Neuronal stem cell (in vitro differentiated cells): ENCODE data around the gene RAB6A. TPM values are rescaled to one million over a fixed set of nuclear protein-coding genes. Genes with fewer than 3 reads are reported as not detected.

ENCODE experiments used
- DNase-seq: peaks from one replicate; pipeline ENCODE4 v3.0.0-alpha.2; 2013; ENCODE audit warnings: low spot score
- H2AFZ ChIP-seq: one replicate; pipeline ENCODE4 v1.6.1; 2013; ENCODE audit warnings: mild to moderate bottlenecking, low read length, inconsistent platforms
- H2AK5ac ChIP-seq: 2 replicates; pipeline ENCODE4 v1.6.1; 2013; ENCODE audit warnings: low read depth, mild to moderate bottlenecking, inconsistent platforms, low read length, moderate library complexity, mixed read lengths
- H2BK120ac ChIP-seq: 2 replicates; pipeline ENCODE4 v1.6.1; 2013; ENCODE audit warnings: low read depth, mild to moderate bottlenecking, inconsistent platforms, low read length, moderate library complexity, mixed read lengths
- H2BK12ac ChIP-seq: one replicate; pipeline ENCODE4 v1.6.1; 2013; ENCODE audit warnings: low read length, inconsistent platforms
- H2BK15ac ChIP-seq: 2 replicates; pipeline ENCODE4 v1.6.1; 2013; ENCODE audit warnings: mild to moderate bottlenecking, low read length, inconsistent platforms, mixed read lengths
- H2BK5ac ChIP-seq: one replicate; pipeline ENCODE4 v1.6.1; 2013; ENCODE audit warnings: inconsistent platforms, mild to moderate bottlenecking, low read length, moderate library complexity
- H3K14ac ChIP-seq: one replicate; pipeline ENCODE4 v1.6.1; 2013; ENCODE audit warnings: low read length, inconsistent platforms
- H3K18ac ChIP-seq: 2 replicates; pipeline ENCODE4 v1.6.1; 2013; ENCODE audit warnings: low read length, inconsistent platforms
- H3K23ac ChIP-seq: 2 replicates; pipeline ENCODE4 v1.6.1; 2013; ENCODE audit warnings: low read depth, mild to moderate bottlenecking, mixed read lengths, low read length, inconsistent platforms; ENCODE audit not compliant: poor library complexity
- H3K27ac ChIP-seq: replicated peaks from 3 replicates; pipeline ENCODE4 v1.5.1; 2013; ENCODE audit warnings: low read length, inconsistent platforms
- H3K27me3 ChIP-seq, 3 experiments: 2 replicates each; pipeline ENCODE4 v1.6.1; 2013; ENCODE audit warnings: low read length in 3 of 3, mild to moderate bottlenecking in 2 of 3, inconsistent platforms in 1 of 3, low read depth in 1 of 3, mixed read lengths in 1 of 3, moderate library complexity in 1 of 3; ENCODE audit not compliant: control insufficient read depth in 3 of 3, insufficient read depth in 3 of 3
- H3K36me3 ChIP-seq, 2 donors: replicated peaks in 1 of 2; 2 replicates each; pipeline ENCODE4 v1.6.1; 2013; ENCODE audit warnings: low read length in 2 of 2; ENCODE audit not compliant: control insufficient read depth in 2 of 2, insufficient read depth in 2 of 2
- H3K4ac ChIP-seq: 2 replicates; pipeline ENCODE4 v1.6.1; 2013; ENCODE audit warnings: inconsistent platforms, mild to moderate bottlenecking, low read length, moderate library complexity
- H3K4me1 ChIP-seq, 2 donors: 1 replicate in 1 of 2; 2 replicates in 1 of 2; pipeline ENCODE4 v1.6.1; 2013; ENCODE audit warnings: low read length in 2 of 2, low read depth in 1 of 2; ENCODE audit not compliant: control insufficient read depth in 2 of 2, insufficient read depth in 1 of 2
- H3K4me2 ChIP-seq: one replicate; pipeline ENCODE4 v1.6.1; 2013; ENCODE audit warnings: mild to moderate bottlenecking, low read length, inconsistent platforms; ENCODE audit not compliant: insufficient read depth, poor library complexity, severe bottlenecking
- H3K4me3 ChIP-seq, 2 donors: 2 replicates each; pipeline ENCODE4 v1.5.1; 2013; ENCODE audit warnings: low read length in 2 of 2, mild to moderate bottlenecking in 2 of 2, inconsistent platforms in 1 of 2, moderate library complexity in 1 of 2
- H3K79me1 ChIP-seq: one replicate; pipeline ENCODE4 v1.6.1; 2013; ENCODE audit warnings: low read depth, mild to moderate bottlenecking, inconsistent platforms, low read length, moderate library complexity
- H3K9ac ChIP-seq: one replicate; pipeline ENCODE4 v1.6.1; 2013; ENCODE audit warnings: mild to moderate bottlenecking, low read depth, low read length, inconsistent platforms; ENCODE audit not compliant: poor library complexity
- H3K9me3 ChIP-seq, 2 donors: replicated peaks in 1 of 2; 2 replicates each; pipeline versions ENCODE3 to v1.6.1; 2013; ENCODE audit warnings: low read length in 2 of 2, mild to moderate bottlenecking in 2 of 2, inconsistent platforms in 1 of 2, low read depth in 1 of 2, mixed read lengths in 1 of 2, moderate library complexity in 1 of 2; ENCODE audit not compliant: control insufficient read depth in 2 of 2, insufficient read depth in 1 of 2
- H4K8ac ChIP-seq: one replicate; pipeline ENCODE4 v1.6.1; 2013; ENCODE audit warnings: low read depth, mild to moderate bottlenecking, inconsistent platforms, low read length, moderate library complexity
- H4K91ac ChIP-seq: one replicate; pipeline ENCODE4 v1.6.1; 2013; ENCODE audit warnings: low read length, low read depth, mild to moderate bottlenecking, inconsistent platforms; ENCODE audit not compliant: poor library complexity
- WGBS, 2 donors: extraction: QIAGEN DNeasy Blood & Tissue Kit; methylation state at CpG; one replicate each; pipeline ENCODE4 v1.1.7; 2013; ENCODE audit warnings: missing lambda C conversion rate in 2 of 2, mixed read lengths in 1 of 2; ENCODE audit not compliant: insufficient read length in 2 of 2, insufficient replicate concordance in 1 of 2; ENCODE audit errors: extremely low coverage in 2 of 2; 5-methylcytosine and 5-hydroxymethylcytosine counted together
- polyA plus RNA-seq, 2 experiments: library from polyadenylated mRNA; stranded (reverse); fragments of 200-250 nt; gene quantifications; one replicate each; pipeline ENCODE4 v1.2.3, GENCODE V29; 2013

The RAB6A gene
- 50.2 TPM for polyA plus RNA-seq (2013, experiment 1 of 2)
- polyA plus RNA-seq (2013, experiment 2 of 2) = 51.7 TPM

DNA sequence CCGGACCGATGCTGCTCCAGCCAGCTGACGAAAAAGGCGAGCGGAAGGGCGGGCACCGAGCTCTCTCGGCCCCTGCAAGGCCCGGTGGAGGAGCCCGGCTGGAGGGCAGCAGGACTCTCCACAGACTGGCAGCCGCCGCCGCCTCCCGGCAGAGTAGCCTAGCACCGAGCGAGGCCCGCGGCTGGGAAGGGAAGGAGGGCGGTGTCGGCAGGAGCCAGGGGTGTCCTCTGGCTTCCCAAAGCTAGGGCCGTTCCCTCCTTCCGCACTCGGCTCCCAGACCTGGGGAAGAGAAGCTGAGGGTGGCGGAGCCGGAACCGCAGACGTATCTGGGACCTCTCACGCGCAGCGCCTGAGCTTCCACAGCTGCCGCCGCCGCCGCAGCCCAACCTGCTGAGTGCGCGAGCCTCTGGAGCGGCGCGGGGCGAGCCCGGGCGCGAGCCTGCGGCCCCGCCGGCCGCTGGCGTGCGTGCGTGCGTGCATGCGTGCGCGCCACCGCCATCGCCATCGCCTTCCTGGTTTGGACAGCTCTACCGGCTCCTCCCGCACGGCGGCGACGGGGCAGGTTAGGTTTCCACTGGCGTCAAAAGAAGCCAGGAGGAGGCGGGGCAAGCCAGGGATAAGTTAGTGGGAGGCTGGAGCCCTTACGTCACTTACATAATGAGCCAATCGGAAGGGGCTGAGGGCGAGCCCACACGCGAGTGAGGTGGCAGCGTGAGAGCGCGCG is at the start of gene RAB6A:
RAB6A (minus strand) TSS at position 396 of the 724 bp plus-strand sequence. CDS start 439 bp downstream, outside the sequence.
- H3K14ac ChIP-seq = peak within 1 kb of the TSS; percentile 79
- no peak within 1 kb of the TSS for H2BK120ac ChIP-seq
- H2BK12ac ChIP-seq = no peak within 1 kb of the TSS
- DNase-seq = peak; percentile 100
- H2BK5ac ChIP-seq = peak within 1 kb of the TSS; percentile 97
- H3K79me1 ChIP-seq = no peaks in the 10 kb centered on the region
- no CpG with 5 or more reads among the region's 74 CpGs for WGBS, 2 donors
- peak within 1 kb of the TSS; percentile 91 for H3K27ac ChIP-seq
- no peaks in the 10 kb centered on the region for H3K36me3 ChIP-seq
- peak within 1 kb of the TSS; percentile 76 for H3K23ac ChIP-seq
- H2BK15ac ChIP-seq = peak within 1 kb of the TSS; percentile 88
- peak within 1 kb of the TSS; percentile 99 for H3K18ac ChIP-seq
- peak within 1 kb of the TSS; percentile 70 for H2AK5ac ChIP-seq
- peaks cover 4 to 7% of the 10 kb centered on the region in 2 donors for H3K4me1 ChIP-seq
- peak within 1 kb of the TSS; percentile 99 for H3K9ac ChIP-seq
- H3K9me3 ChIP-seq = no peaks in the 10 kb centered on the region
- no peak within 1 kb of the TSS for H4K91ac ChIP-seq
- H2AFZ ChIP-seq = peak within 1 kb of the TSS; percentile 85
- H3K4ac ChIP-seq = peak within 1 kb of the TSS; percentile 91
- peak within 1 kb of the TSS; percentile 69 for H3K4me2 ChIP-seq
- peak within 1 kb of the TSS; percentile 86 for H4K8ac ChIP-seq
- peak within 1 kb of the TSS; percentile 63 to 96 for H3K4me3 ChIP-seq
- no peaks in the 10 kb centered on the region for H3K27me3 ChIP-seq

DNA sequence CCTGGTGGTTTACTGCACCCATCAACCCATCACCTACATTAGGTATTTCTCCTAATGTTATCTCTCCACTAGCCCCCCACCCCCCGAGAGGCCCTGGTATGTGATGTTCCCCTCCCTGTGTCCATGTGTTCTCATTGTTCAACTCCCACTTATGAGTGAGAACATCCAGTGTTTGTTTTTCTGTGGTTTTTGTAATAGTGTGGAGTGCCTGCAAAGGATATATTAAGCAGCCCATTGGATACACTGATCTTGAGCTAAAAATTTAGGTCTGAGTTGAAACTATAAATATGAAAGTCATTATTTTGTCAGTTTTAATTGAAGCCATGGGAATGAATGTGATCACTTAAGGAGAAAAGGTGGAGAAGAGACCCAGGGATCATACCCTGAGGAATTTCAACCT is 49.8 kb upstream of the RAB6A start:
- H3K27me3 ChIP-seq = no peaks in the 10 kb centered on the region
- H3K4me3 ChIP-seq = no peak overlapping the region
- no peak overlapping the region for H4K8ac ChIP-seq
- H3K4me2 ChIP-seq = no peak overlapping the region
- no peak overlapping the region for H2BK15ac ChIP-seq
- no peak for DNase-seq
- H3K18ac ChIP-seq = no peak overlapping the region
- no peak overlapping the region for H4K91ac ChIP-seq
- no peak overlapping the region for H3K4ac ChIP-seq
- H3K14ac ChIP-seq = no peak overlapping the region
- no peak overlapping the region for H2BK120ac ChIP-seq
- H2AFZ ChIP-seq = no peak overlapping the region
- no peak overlapping the region for H2BK12ac ChIP-seq
- no peak overlapping the region for H3K23ac ChIP-seq
- WGBS, 2 donors = no CpG with 5 or more reads among the region's 1 CpG
- H3K27ac ChIP-seq = no peak overlapping the region
- no peak overlapping the region for H2AK5ac ChIP-seq
- peaks cover 0 to 3% of the 10 kb centered on the region in 2 donors for H3K9me3 ChIP-seq
- peaks cover 1% of the 10 kb centered on the region for H3K79me1 ChIP-seq
- H2BK5ac ChIP-seq = no peak overlapping the region
- H3K9ac ChIP-seq = no peak overlapping the region
- no peaks in the 10 kb centered on the region for H3K4me1 ChIP-seq
- H3K36me3 ChIP-seq = peaks cover 0 to 27% of the 10 kb centered on the region in 2 donors

DNA sequence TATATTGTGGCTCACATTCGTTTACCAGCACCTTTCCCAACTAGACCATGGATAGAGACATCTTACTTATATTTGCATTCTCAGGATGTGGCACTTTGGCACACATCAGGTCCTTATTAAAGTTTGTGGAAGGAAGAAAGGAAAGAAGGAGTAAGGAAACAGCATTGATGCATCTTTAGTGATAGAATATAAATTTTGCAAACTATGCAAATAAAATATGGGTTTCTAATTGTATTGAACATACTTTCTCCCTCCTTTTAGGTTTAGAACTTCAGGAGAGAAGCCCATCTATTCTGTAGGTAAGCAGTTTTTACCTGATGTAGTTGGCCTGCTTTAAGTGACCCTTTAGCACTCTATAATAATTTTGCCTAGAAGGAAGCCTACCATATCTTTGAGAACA is 47.2 kb upstream of the RAB6A start:
- Histone ChIP-seq H2AK5ac (no peak overlapping the region), H2BK5ac (no peak overlapping the region), H3K27ac (no peak overlapping the region), H2BK15ac (no peak overlapping the region), H3K14ac (no peak overlapping the region), H3K18ac (no peak overlapping the region), H2BK12ac (no peak overlapping the region), H3K9me3 (peaks cover 0 to 3% of the 10 kb centered on the region in 2 donors), H3K4ac (no peak overlapping the region), H2AFZ (no peak overlapping the region), H2BK120ac (no peak overlapping the region), H3K23ac (no peak overlapping the region), H3K27me3 (no peaks in the 10 kb centered on the region), H3K36me3 (peaks cover 0 to 28% of the 10 kb centered on the region in 2 donors), H3K4me2 (no peak overlapping the region), H3K79me1 (peaks cover 1% of the 10 kb centered on the region), H4K91ac (no peak overlapping the region), H3K9ac (no peak overlapping the region), H4K8ac (no peak overlapping the region), H3K4me3 (no peak overlapping the region), H3K4me1 (no peaks in the 10 kb centered on the region)
- WGBS, 2 donors = no CpG with 5 or more reads among the region's 1 CpG
- DNase-seq = no peak

DNA sequence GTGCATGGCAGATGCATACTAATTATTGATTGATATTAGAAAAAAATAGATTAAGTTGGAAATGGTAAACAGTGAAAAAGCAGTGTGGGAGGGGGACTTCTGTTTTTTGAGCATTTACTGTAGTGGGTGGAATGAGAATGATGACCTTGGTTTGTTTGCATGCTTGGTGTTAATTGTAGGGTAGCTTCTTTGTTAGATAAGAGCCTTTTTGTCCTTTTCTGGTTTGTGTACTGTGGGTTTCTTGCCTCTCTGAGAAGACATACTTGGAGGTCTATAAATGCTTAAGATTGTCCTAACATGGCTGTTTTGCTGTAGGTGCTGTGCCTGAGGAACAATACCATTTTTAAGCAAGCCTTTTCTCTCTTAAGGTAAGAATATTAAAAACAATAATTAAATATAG is 43.8 kb upstream of the RAB6A start:
- no peaks in the 10 kb centered on the region for H3K4me1 ChIP-seq

More for the DNA sequence above, 43.8 kb upstream of the RAB6A start:
- H2BK5ac ChIP-seq = no peak overlapping the region
- no peaks in the 10 kb centered on the region for H3K79me1 ChIP-seq
- no peak overlapping the region for H4K8ac ChIP-seq
- no peak overlapping the region for H3K4me3 ChIP-seq
- no peak overlapping the region for H3K23ac ChIP-seq
- no peaks in the 10 kb centered on the region for H3K27me3 ChIP-seq
- H3K18ac ChIP-seq = no peak overlapping the region
- H2AK5ac ChIP-seq = no peak overlapping the region
- no peak overlapping the region for H2BK15ac ChIP-seq
- no peak overlapping the region for H2AFZ ChIP-seq
- no peak overlapping the region for H2BK12ac ChIP-seq
- H3K4me2 ChIP-seq = no peak overlapping the region
- peaks cover 0 to 2% of the 10 kb centered on the region in 2 donors for H3K9me3 ChIP-seq
- no peak overlapping the region for H3K9ac ChIP-seq
- H3K14ac ChIP-seq = no peak overlapping the region
- no peak overlapping the region for H2BK120ac ChIP-seq
- H3K27ac ChIP-seq = no peak overlapping the region
- H4K91ac ChIP-seq = no peak overlapping the region
- no peak for DNase-seq
- H3K36me3 ChIP-seq = peaks cover 0 to 25% of the 10 kb centered on the region in 2 donors
- no peak overlapping the region for H3K4ac ChIP-seq
